Glutamatergic neuron (in vitro differentiated cells): ENCODE data around the gene TMEM271. TPM values are rescaled to one million over a fixed set of nuclear protein-coding genes. Genes with fewer than 3 reads are reported as not detected.
A peak's percentile ranks its signal among the peaks of the same experiment; 100 is the strongest.

Source experiments
- DNase-seq: peaks from one replicate; pipeline ENCODE4 v3.0.0; 2022
- H3K27ac Mint-ChIP-seq: one replicate; pipeline ENCODE4 v1.8.0; 2020; ENCODE audit warnings: mild to moderate bottlenecking, mixed read lengths, inconsistent platforms; ENCODE audit not compliant: unreplicated experiment
- H3K27me3 Mint-ChIP-seq: one replicate; pipeline ENCODE4 v1.8.0; 2020; ENCODE audit warnings: mild to moderate bottlenecking, moderate library complexity, mixed read lengths, inconsistent platforms; ENCODE audit not compliant: unreplicated experiment
- H3K36me3 Mint-ChIP-seq: one replicate; pipeline ENCODE4 v1.8.0; 2020; ENCODE audit warnings: mild to moderate bottlenecking, mixed read lengths, inconsistent platforms; ENCODE audit not compliant: unreplicated experiment
- H3K4me1 Mint-ChIP-seq: one replicate; pipeline ENCODE4 v1.8.0; 2020; ENCODE audit warnings: mild to moderate bottlenecking, low read depth, mixed read lengths, inconsistent platforms; ENCODE audit not compliant: unreplicated experiment
- H3K4me3 Mint-ChIP-seq: one replicate; pipeline ENCODE4 v1.8.0; 2020; ENCODE audit warnings: mild to moderate bottlenecking, mixed read lengths, inconsistent platforms; ENCODE audit not compliant: unreplicated experiment
- H3K9me3 Mint-ChIP-seq: one replicate; pipeline ENCODE4 v1.8.0; 2020; ENCODE audit warnings: mild to moderate bottlenecking, moderate library complexity, mixed read lengths, inconsistent platforms; ENCODE audit not compliant: unreplicated experiment
- total RNA-seq: library from RNA; stranded (reverse); fragmentation: NEBNext Ultra II Directional; extraction: Animal tissue kit (Norgen Biotek cat#: 25700); gene quantifications from one replicate; pipeline ENCODE4 v1.2.1, GENCODE V29; 2021; ENCODE audit not compliant: unreplicated experiment
- TF ChIP-seq, protein P1 (sequence below): fragments of 200-600 bp; sonication (generic); IDR thresholded peaks from one replicate; pipeline ENCODE4 v1.5.0; 2021; ENCODE audit not compliant: partially characterized antibody, unreplicated experiment

Gene TMEM271
- total RNA-seq, 1 donor from 2014 or later, result 22.7 TPM

DNA sequence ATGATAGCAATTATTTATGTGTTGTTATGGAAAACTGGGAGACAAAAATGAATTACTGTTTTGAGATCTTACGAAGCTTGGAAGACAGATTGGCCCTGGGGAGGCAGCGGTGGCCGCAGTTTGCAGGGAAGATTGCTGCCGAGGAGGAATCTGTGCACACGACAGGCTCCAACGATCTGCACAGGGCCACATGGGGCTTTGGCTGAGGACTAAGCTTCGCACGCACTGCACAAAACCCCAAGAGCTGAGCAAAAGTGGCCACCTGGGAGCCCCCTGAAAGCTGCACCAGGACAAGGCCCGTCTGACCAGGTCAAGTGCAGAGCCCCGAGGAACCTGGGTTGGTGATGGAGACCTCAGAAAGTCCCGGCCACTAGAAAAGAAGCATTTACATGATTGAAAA lies 44.1 kb upstream of the TMEM271 start:
- DNase-seq, result no peak
- peaks cover 23% of the 10 kb centered on the region for H3K36me3 Mint-ChIP-seq
- H3K9me3 Mint-ChIP-seq, result peaks cover 12% of the 10 kb centered on the region
- TF ChIP-seq, protein P1, sequence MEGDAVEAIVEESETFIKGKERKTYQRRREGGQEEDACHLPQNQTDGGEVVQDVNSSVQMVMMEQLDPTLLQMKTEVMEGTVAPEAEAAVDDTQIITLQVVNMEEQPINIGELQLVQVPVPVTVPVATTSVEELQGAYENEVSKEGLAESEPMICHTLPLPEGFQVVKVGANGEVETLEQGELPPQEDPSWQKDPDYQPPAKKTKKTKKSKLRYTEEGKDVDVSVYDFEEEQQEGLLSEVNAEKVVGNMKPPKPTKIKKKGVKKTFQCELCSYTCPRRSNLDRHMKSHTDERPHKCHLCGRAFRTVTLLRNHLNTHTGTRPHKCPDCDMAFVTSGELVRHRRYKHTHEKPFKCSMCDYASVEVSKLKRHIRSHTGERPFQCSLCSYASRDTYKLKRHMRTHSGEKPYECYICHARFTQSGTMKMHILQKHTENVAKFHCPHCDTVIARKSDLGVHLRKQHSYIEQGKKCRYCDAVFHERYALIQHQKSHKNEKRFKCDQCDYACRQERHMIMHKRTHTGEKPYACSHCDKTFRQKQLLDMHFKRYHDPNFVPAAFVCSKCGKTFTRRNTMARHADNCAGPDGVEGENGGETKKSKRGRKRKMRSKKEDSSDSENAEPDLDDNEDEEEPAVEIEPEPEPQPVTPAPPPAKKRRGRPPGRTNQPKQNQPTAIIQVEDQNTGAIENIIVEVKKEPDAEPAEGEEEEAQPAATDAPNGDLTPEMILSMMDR, result no peak
- H3K27me3 Mint-ChIP-seq, result peaks cover 9% of the 10 kb centered on the region
- H3K4me3 Mint-ChIP-seq, result no peak overlapping the region
- peaks cover 14% of the 10 kb centered on the region for H3K4me1 Mint-ChIP-seq
- H3K27ac Mint-ChIP-seq, result peak overlapping the region; percentile 49

DNA sequence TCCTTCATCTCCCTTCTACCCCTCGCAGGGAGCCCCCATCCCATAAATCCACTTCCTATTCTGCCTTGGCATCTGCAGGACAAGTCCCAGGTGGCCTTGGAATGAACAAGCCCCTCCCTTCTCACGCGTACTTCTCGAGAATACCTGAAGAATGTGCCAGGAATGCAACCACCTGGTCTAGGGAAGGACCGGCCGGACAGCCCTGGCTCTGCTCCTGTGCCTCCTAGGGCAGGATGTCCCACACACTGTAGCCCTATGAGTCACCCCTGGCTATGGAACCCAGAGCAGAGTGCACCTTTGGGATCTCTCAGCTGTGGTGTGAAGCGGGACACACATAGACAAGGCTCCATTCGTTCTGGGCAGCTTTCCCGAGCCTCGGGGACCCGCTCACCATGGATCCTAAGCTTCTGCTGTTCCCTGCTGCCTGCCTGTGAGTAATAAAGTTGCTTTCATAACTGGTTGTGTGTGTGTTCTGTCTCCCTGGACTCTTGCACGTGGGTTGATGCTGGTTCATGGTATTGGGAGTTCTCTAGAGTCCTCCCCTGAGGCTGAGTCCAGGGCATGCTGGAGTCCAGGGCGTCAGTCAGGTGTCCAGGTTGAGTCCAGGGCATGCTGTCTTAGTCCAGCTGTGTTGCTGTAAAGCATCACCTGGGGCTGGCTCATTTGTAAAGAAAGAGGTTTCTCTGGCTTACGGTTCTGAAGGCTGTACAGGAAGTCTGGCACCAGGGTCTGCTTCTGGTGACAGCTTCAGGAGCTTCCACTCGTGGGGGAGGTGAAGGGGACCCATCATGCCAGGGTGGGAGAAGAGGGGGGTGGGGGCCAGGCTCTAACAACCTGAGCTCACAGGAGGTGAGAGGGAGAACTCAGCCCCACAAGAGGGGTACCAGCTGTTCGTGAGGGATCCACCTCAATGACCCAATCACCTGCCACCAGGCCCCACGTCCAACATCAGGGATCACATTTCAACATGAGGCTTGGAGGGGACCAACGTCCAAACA lies 41.8 kb upstream of the TMEM271 start:
- DNase-seq, result no peak
- H3K4me3 Mint-ChIP-seq, result no peak overlapping the region

DNA sequence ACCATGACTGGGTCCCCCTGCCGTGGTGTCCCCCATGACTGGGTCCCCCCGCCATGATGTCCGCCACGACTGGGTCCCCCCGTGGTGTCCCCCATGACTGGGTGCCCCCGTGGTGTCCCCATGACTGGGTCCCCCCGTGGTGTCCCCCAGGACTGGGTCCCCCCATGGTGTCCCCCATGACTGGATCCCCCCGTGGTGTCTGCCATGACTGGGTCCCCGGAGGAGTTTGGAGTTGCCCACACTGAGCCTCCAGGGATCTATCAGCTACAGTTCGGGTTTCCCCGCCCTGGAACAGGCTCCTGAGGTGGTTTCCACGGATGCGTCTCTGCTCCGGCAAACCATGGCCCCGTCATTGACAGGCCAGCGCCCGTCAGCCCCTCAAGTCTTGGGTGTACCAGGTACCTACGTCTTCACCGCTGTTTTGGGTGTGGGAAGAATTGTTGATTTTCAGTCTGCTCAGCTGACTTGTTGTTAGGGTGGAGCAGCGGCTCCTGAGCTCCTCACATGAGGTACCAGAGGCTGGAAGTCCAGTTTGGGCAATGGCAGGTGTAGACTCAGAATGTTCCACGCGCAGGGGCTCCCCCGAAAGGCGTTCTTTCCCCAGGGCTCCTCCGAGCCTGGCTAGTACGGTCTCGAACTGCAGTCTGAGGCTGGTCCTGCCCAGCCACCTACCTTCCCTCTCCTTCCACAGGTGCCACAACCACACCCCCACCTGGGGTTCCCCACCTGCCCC lies 41.0 kb upstream of the TMEM271 start:
- DNase-seq, result no peak
- peaks cover 4% of the 10 kb centered on the region for H3K27me3 Mint-ChIP-seq
- H3K36me3 Mint-ChIP-seq, result peaks cover 32% of the 10 kb centered on the region
- TF ChIP-seq, protein P1, result no peak
- H3K4me3 Mint-ChIP-seq, result no peak overlapping the region
- peaks cover 9% of the 10 kb centered on the region for H3K4me1 Mint-ChIP-seq
- H3K27ac Mint-ChIP-seq, result no peak overlapping the region
- peaks cover 7% of the 10 kb centered on the region for H3K9me3 Mint-ChIP-seq

More for the DNA sequence above, 41.8 kb upstream of the TMEM271 start:
- Mint-ChIP-seq H3K36me3 (peaks cover 34% of the 10 kb centered on the region), H3K27me3 (peaks cover 9% of the 10 kb centered on the region), H3K27ac (no peak overlapping the region), H3K9me3 (peaks cover 11% of the 10 kb centered on the region), H3K4me1 (peaks cover 9% of the 10 kb centered on the region)
- TF ChIP-seq, protein P1, result no peak

DNA sequence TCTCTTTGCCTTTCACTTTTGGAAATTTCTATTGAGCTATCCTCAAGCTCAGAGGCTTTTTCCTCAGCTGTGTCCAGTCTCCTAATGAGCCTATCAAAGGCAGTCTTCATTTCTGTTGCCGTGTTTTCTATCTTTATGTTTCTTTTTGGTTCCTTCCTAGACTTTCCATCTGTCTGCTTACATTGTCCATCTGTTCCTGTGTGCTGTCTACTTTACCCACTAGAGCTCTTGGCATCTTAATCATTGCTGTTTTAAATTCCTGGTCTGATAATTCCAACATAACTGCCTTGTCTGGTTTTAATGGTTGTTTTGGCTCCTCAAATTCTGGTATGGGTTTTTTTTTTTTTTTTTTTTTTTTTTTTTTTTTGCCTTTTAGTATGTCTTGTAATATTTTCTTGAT lies 40.0 kb upstream of the TMEM271 start:
- Mint-ChIP-seq H3K4me3 (no peak overlapping the region), H3K9me3 (peaks cover 6% of the 10 kb centered on the region), H3K4me1 (peaks cover 9% of the 10 kb centered on the region), H3K27ac (peak overlapping the region; percentile 57), H3K36me3 (peaks cover 29% of the 10 kb centered on the region), H3K27me3 (peaks cover 7% of the 10 kb centered on the region)
- DNase-seq, result no peak
- TF ChIP-seq, protein P1, result no peak
